Karpas-422 (cell line): ENCODE data around the gene ENOX1. TPM values are rescaled to one million over a fixed set of nuclear protein-coding genes. Genes with fewer than 3 reads are reported as not detected.
"Not testable (repeated sequence)": the region's sequence is repeated elsewhere in the genome, so short reads cannot be mapped to it uniquely, and the experiment has no call there.

Experiments
- DNase-seq: peaks from one replicate; pipeline ENCODE4 v3.0.0-alpha.2; 2015
- H2AFZ ChIP-seq: fragments of 200-600 bp; sonication (generic); 2 replicates; pipeline ENCODE4 v1.6.1; 2014; ENCODE audit warnings: antibody characterized with exemption, low read length, mixed read lengths
- H3K27ac ChIP-seq: fragments of 200-600 bp; sonication (generic); 2 replicates; pipeline ENCODE4 v1.5.1; 2014; ENCODE audit warnings: mild to moderate bottlenecking, low read length, moderate library complexity
- H3K27me3 ChIP-seq: fragments of 200-600 bp; sonication (generic); 2 replicates; pipeline ENCODE4 v1.6.1; 2014; ENCODE audit warnings: low read length, mixed read lengths
- H3K36me3 ChIP-seq: fragments of 200-600 bp; sonication (generic); 2 replicates; pipeline ENCODE4 v1.6.1; 2014; ENCODE audit warnings: low read length, mixed read lengths; ENCODE audit not compliant: insufficient read depth
- H3K4me1 ChIP-seq: fragments of 200-600 bp; sonication (generic); 2 replicates; pipeline ENCODE4 v1.6.1; 2014; ENCODE audit warnings: mild to moderate bottlenecking, low read length, mixed read lengths
- H3K4me2 ChIP-seq: fragments of 200-600 bp; sonication (generic); 2 replicates; pipeline ENCODE4 v1.6.1; 2014; ENCODE audit warnings: low read length, low read depth, mild to moderate bottlenecking; ENCODE audit not compliant: poor library complexity, severe bottlenecking
- H3K4me3 ChIP-seq: fragments of 200-600 bp; sonication (generic); 2 replicates; pipeline ENCODE4 v1.5.1; 2014; ENCODE audit warnings: mild to moderate bottlenecking, antibody characterized with exemption, low read length, mixed read lengths
- H3K79me2 ChIP-seq: fragments of 200-600 bp; sonication (generic); 2 replicates; pipeline ENCODE4 v1.6.1; 2014; ENCODE audit warnings: mild to moderate bottlenecking, low read length, mixed read lengths
- H3K9ac ChIP-seq: fragments of 200-600 bp; sonication (generic); 2 replicates; pipeline ENCODE4 v1.6.0; 2014; ENCODE audit warnings: low read length
- H3K9me2 ChIP-seq: fragments of 200-600 bp; sonication (generic), shearing (Covaris generic); replicated peaks from 2 replicates; pipeline ENCODE4 v1.6.0; 2014; ENCODE audit warnings: mild to moderate bottlenecking, low read length, moderate library complexity; ENCODE audit not compliant: insufficient read depth
- H3K9me3 ChIP-seq: fragments of 300-700, 200-600 bp; sonication (generic); 2 replicates; pipeline ENCODE4 v1.6.1; 2014; ENCODE audit warnings: low read length, mixed read lengths
- H4K20me1 ChIP-seq: fragments of 200-600 bp; sonication (generic); 2 replicates; pipeline ENCODE4 v1.6.1; 2014; ENCODE audit warnings: mild to moderate bottlenecking, antibody characterized with exemption, low read length, low read depth; ENCODE audit not compliant: insufficient read depth
- total RNA-seq: library from RNA; depleted of rRNA; stranded (reverse); fragments of >200 nt; shearing (Covaris generic); gene quantifications from 2 replicates; pipeline ENCODE4 v1.2.3, GENCODE V29; 2014; ENCODE audit warnings: low replicate concordance

Gene ENOX1
- total RNA-seq, 1 experiment from 2014 or later: not detected

DNA sequence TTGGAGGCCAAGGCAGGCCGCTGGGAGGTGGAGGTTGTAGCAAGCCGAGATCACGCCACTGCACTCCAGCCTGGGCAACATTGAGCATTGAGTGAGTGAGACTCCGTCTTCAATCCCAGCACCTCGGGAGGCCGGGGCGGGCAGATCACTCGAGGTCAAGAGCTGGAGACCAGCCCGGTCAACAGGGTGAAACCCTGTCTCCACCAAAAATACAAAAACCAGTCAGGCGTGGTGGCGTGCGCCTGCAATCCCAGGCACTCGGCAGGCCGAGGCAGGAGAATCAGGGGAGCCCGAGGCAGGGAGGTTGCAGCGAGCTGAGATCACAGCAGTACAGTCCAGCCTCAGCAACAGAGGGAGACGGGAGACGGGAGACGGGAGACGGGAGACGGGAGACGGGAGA lies 369.9 kb downstream of the ENOX1 start:
- H3K9me3 ChIP-seq, H3K9me2 ChIP-seq, H3K27ac ChIP-seq, H3K4me2 ChIP-seq, H3K4me3 ChIP-seq, H3K4me1 ChIP-seq, H3K9ac ChIP-seq, DNase-seq, H3K79me2 ChIP-seq, H4K20me1 ChIP-seq, H2AFZ ChIP-seq, H3K27me3 ChIP-seq, H3K36me3 ChIP-seq: not testable (repeated sequence)

DNA sequence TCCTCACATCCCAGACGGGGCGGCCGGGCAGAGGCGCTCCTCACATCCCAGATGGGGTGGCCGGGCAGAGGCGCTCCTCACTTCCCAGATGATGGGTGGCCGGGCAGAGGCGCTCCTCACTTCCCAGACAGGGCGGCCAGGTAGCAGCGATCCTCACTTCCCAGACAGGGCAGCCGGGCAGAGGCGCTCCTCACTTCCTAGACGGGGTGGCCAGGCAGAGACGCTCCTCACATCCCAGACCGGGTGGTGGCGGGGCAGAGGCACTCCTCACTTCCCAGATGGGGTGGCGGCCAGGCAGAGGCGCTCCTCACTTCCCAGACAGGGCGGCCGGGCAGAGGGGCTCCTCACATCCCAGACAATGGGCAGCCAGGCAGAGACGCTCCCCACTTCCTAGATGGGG lies 370.4 kb downstream of the ENOX1 start:
- H3K27me3 ChIP-seq, H3K79me2 ChIP-seq, H3K36me3 ChIP-seq, H2AFZ ChIP-seq, H3K4me2 ChIP-seq, H3K9me3 ChIP-seq, H3K4me3 ChIP-seq, H3K9ac ChIP-seq, H3K4me1 ChIP-seq, H3K27ac ChIP-seq, H3K9me2 ChIP-seq, H4K20me1 ChIP-seq, DNase-seq: not testable (repeated sequence)

DNA sequence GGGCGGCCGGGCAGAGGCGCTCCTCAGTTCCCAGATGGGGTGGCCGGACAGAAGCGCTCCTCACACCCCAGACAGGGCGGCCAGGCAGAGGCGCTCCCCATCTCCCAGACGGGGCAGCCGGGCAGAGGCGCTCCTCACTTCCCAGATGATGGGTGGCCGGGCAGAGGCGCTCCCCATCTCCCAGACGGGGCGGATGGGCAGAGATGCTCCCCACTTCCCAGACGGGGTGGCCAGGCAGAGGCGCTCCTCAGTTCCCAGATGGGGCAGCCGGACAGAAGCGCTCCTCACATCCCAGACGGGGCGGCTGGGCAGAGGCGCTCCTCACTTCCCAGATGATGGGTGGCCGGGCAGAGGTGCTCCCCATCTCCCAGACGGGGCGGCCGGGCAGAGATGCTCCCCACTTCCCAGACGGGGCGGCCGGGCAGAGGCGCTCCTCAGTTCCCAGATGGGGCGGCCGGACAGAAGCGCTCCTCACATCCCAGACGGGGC lies 370.8 kb downstream of the ENOX1 start:
- H3K79me2 ChIP-seq, H3K9me3 ChIP-seq, H3K27me3 ChIP-seq, H4K20me1 ChIP-seq, H3K4me1 ChIP-seq, H3K9ac ChIP-seq, H3K36me3 ChIP-seq, H3K4me3 ChIP-seq, DNase-seq, H3K27ac ChIP-seq, H2AFZ ChIP-seq, H3K4me2 ChIP-seq, H3K9me2 ChIP-seq: not testable (repeated sequence)

DNA sequence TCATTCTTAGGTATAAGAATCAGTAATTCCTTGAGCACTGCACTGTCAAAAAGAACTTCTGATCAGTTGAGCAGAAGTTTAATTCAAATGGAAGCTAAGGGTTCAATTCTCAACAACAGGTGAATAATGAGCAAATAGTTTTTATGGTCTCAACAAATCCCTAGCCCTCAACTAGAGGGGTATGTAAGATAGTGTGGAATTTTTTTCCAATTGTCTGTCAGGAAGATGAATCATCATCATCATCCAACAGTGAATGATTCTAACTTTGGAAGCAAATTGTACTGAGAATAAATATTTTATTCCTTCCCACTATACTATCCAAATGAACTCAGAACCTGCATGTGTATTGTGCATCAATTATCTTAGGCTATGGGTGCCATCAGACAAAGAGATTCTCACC lies 372.7 kb downstream of the ENOX1 start:
- Histone ChIP-seq H3K9me2 (no peaks in the 10 kb centered on the region), H2AFZ (no peak overlapping the region), H3K79me2 (no peaks in the 10 kb centered on the region), H3K27me3 (no peaks in the 10 kb centered on the region), H3K27ac (no peak overlapping the region), H3K9ac (no peak overlapping the region), H3K4me2 (no peak overlapping the region), H3K4me3 (no peak overlapping the region), H3K36me3 (no peaks in the 10 kb centered on the region), H3K4me1 (no peaks in the 10 kb centered on the region), H4K20me1 (no peaks in the 10 kb centered on the region), H3K9me3 (no peaks in the 10 kb centered on the region)
- DNase-seq: no peak

DNA sequence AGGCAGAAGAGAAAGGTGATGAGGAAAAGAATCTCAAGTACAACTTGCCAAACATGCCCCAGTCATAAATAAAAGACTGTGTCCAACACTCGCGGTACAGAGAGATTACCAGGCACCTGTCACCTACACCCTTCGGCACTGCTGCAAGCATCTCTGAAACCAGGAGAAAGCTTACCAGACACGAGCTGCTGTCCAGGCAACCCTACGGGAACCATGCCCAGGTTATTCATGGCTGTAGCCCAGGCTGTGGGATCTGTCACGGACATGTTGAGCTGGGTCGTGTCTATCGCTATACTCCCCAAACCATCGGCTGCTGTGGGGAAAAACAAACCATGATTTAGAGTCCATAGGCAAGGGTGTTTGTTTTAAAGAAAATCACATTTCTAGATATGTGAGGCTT lies 375.0 kb downstream of the ENOX1 start:
- Histone ChIP-seq H3K4me3 (no peak overlapping the region), H3K9me3 (no peaks in the 10 kb centered on the region), H3K36me3 (no peaks in the 10 kb centered on the region), H2AFZ (no peak overlapping the region), H3K79me2 (no peaks in the 10 kb centered on the region), H3K4me2 (no peak overlapping the region), H4K20me1 (no peaks in the 10 kb centered on the region), H3K9ac (no peak overlapping the region), H3K27ac (no peak overlapping the region), H3K9me2 (no peaks in the 10 kb centered on the region), H3K4me1 (no peaks in the 10 kb centered on the region), H3K27me3 (no peaks in the 10 kb centered on the region)
- DNase-seq: no peak

DNA sequence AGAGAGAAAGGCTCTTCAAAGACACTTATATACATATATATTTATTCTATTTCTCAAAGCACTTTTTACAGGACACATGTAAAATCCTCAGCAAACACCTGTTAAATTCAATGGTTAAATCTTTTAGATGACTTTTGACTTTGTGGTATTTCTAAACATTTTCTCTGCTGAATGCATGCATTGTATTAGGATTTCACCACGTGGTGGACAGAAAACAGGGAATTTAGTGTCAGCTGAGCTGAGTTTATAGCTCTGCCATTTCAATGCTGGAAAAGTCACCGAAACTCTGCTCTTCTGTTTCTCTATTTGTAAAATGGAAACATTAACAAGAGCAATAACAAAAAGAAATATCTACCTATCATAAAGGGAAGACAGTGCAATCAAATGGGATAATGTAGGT lies 375.6 kb downstream of the ENOX1 start:
- no peaks in the 10 kb centered on the region for H3K9me2 ChIP-seq
- no peak overlapping the region for H3K9ac ChIP-seq
- DNase-seq: no peak
- H3K36me3 ChIP-seq: no peaks in the 10 kb centered on the region
- H2AFZ ChIP-seq: no peak overlapping the region
- H4K20me1 ChIP-seq: no peaks in the 10 kb centered on the region
- no peaks in the 10 kb centered on the region for H3K9me3 ChIP-seq
- H3K4me3 ChIP-seq: no peak overlapping the region
- no peaks in the 10 kb centered on the region for H3K79me2 ChIP-seq
- H3K27ac ChIP-seq: no peak overlapping the region
- H3K4me1 ChIP-seq: no peaks in the 10 kb centered on the region
- H3K4me2 ChIP-seq: no peak overlapping the region
- no peaks in the 10 kb centered on the region for H3K27me3 ChIP-seq

DNA sequence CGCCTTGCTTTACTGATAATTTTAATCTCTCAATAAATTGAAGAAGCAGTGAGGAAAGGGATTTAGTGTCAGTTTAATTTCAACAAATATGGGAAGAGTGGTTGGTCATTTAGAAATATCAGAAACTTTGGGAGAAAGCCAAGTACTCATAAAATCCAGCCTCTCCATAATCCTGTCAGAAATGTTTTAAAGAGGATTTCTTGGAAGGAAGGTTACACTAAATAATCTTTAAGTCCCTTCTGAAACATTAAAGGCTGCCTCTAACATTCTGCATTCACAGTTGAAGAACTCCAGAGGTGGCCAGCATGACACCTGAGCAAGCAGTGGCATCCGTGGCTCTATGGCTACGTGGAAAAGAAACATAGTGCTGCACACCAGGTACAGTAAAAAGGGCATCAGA lies 378.5 kb downstream of the ENOX1 start:
- DNase-seq: no peak
- Histone ChIP-seq H3K9ac (no peak overlapping the region), H3K27ac (no peak overlapping the region), H3K36me3 (no peaks in the 10 kb centered on the region), H3K27me3 (no peaks in the 10 kb centered on the region), H3K9me3 (no peaks in the 10 kb centered on the region), H3K4me1 (no peaks in the 10 kb centered on the region), H3K79me2 (no peaks in the 10 kb centered on the region), H4K20me1 (no peaks in the 10 kb centered on the region), H2AFZ (no peak overlapping the region), H3K4me2 (no peak overlapping the region), H3K9me2 (no peaks in the 10 kb centered on the region), H3K4me3 (no peak overlapping the region)

DNA sequence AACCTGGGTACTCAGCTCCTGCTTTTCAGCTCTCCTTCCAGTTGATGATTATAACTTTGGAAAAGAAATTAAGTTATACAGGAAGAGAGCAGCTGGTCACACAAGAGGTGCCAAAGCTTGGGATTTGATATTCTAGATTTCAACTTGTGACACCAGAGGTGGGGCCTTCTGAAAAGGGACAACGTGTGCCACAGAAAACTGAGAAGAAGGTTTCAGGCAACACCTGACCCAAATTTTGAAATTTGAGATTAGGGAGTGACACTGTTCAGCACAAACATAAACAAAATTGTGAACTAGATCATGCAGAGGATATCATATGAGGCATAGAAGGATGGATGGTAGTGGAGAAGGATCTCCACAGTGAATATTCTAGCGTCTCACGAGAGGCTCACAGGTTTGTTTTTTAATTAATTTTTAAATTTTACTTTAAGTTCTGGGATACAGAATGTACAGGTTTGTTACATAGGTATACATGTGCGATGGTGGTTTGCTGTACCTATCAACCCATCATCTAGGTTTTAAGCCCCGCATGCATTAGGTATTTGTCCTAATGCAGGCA lies 379.7 kb downstream of the ENOX1 start:
- Histone ChIP-seq H3K9ac (no peak overlapping the region), H3K9me2 (no peaks in the 10 kb centered on the region), H4K20me1 (no peaks in the 10 kb centered on the region), H3K4me1 (no peaks in the 10 kb centered on the region), H3K27ac (no peak overlapping the region), H3K4me2 (no peak overlapping the region), H3K27me3 (no peaks in the 10 kb centered on the region), H3K9me3 (no peaks in the 10 kb centered on the region), H3K79me2 (no peaks in the 10 kb centered on the region), H3K36me3 (no peaks in the 10 kb centered on the region), H2AFZ (no peak overlapping the region), H3K4me3 (no peak overlapping the region)
- no peak for DNase-seq

DNA sequence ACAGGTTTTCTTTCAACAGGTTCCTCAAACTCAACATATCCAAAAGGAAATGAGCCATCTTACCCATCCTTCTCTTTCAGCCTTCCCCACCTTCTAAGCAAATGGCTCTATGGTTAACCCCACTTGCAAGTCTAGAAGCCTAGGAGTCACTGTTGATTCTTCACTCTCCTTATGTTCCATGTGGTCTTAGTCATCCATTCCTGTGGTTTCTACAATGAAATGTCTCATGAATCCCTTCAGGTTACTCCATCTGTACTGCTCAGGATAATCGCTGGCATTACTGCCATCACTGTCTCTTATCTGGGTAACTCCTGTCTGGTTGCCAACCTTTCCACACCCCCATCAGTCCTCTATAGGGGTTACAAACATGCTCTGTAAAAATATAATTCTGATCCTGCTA lies 381.3 kb downstream of the ENOX1 start:
- Histone ChIP-seq H3K4me2 (no peak overlapping the region), H3K4me1 (no peaks in the 10 kb centered on the region), H3K4me3 (no peak overlapping the region), H2AFZ (no peak overlapping the region), H3K27ac (no peak overlapping the region), H4K20me1 (no peaks in the 10 kb centered on the region), H3K9me3 (no peaks in the 10 kb centered on the region), H3K9me2 (no peaks in the 10 kb centered on the region), H3K79me2 (no peaks in the 10 kb centered on the region), H3K9ac (no peak overlapping the region), H3K36me3 (no peaks in the 10 kb centered on the region), H3K27me3 (no peaks in the 10 kb centered on the region)
- DNase-seq: no peak
